ENCODE results near the gene TBC1D22B. TPM values are rescaled to one million over a fixed set of nuclear protein-coding genes. Genes with fewer than 3 reads are reported as not detected.

Gene TBC1D22B
- total RNA-seq, 1 experiment from 2014 or later, result 12.9 TPM

- H3K23me2 ChIP-seq (ENCODE audit: insufficient read length, low read depth, low read length, poor library complexity, severe bottlenecking), result peaks cover 4% of the 10 kb centered on the region
- DNase-seq, result no peak
- H4K20me1 ChIP-seq (ENCODE audit: control insufficient read depth, insufficient read depth, insufficient read length), result no peaks in the 10 kb centered on the region
- H3K4ac ChIP-seq (ENCODE audit: low read depth, low read length), result no peak overlapping the region
- H4K8ac ChIP-seq (replicated peaks; ENCODE audit: insufficient read length, low read depth, low read length), result no peak overlapping the region
- H3K23ac ChIP-seq (ENCODE audit: insufficient read length, low read depth, low read length), result no peak overlapping the region
- H2BK5ac ChIP-seq (ENCODE audit: insufficient read length, low read length), result no peak overlapping the region
- H3K14ac ChIP-seq (ENCODE audit: insufficient read depth, low read length), result no peak overlapping the region
- H3K79me1 ChIP-seq (ENCODE audit: insufficient read depth, low read depth, low read length, poor library complexity, severe bottlenecking), result no peaks in the 10 kb centered on the region
- peak overlapping the region; percentile 30 for H3K27ac ChIP-seq (ENCODE audit: insufficient read length, low read depth, low read length)
- H3K9ac ChIP-seq (ENCODE audit: extremely low read depth, insufficient read length, low read length), result peak overlapping the region; percentile 91
- H3K27ac Mint-ChIP-seq, result peak overlapping the region; percentile 23 to 98 (median 97); a peak in 5 of 7 replicates
- H4K91ac ChIP-seq (ENCODE audit: insufficient read length, low read depth, low read length), result no peak overlapping the region
- no peaks in the 10 kb centered on the region for H3K27me3 ChIP-seq (ENCODE audit: insufficient read depth, low read length)
- no peak overlapping the region for H2BK12ac ChIP-seq (ENCODE audit: insufficient read length, low read depth, low read length)
- H2BK15ac ChIP-seq (ENCODE audit: low read depth, low read length), result no peak overlapping the region
- H2AK5ac ChIP-seq (ENCODE audit: insufficient read length, low read length), result no peak overlapping the region
- H3T11ph ChIP-seq (ENCODE audit: low read length), result no peak overlapping the region
- TF ChIP-seq CTCF (conservative IDR thresholded peaks at IDR 0.05), result no peak
- no peak overlapping the region for H3K18ac ChIP-seq (ENCODE audit: insufficient read length, low read depth, low read length)
- no peak overlapping the region for H3K56ac ChIP-seq (ENCODE audit: insufficient read length, low read depth, low read length)
- H2AFZ ChIP-seq (ENCODE audit: low read length), result no peak overlapping the region
- no peak overlapping the region for H2BK20ac ChIP-seq (ENCODE audit: low read depth, low read length, poor library complexity, severe bottlenecking)
- H3K4me2 ChIP-seq (ENCODE audit: insufficient read depth, insufficient read length, low read length), result peak overlapping the region; percentile 93
- no peaks in the 10 kb centered on the region for H3K4me1 ChIP-seq (ENCODE audit: insufficient read depth, low read length)
- no peaks in the 10 kb centered on the region for H3K9me3 ChIP-seq (ENCODE audit: control insufficient read depth, low read depth, low read length)
- H4K5ac ChIP-seq (ENCODE audit: insufficient read length, low read depth, low read length), result no peak overlapping the region
- peaks cover 32 to 36% of the 10 kb centered on the region in 2 experiments for H3K4me1 Mint-ChIP-seq
- H3K4me3 Mint-ChIP-seq, result peak overlapping the region; percentile 99
- no peak overlapping the region for H2BK120ac ChIP-seq (ENCODE audit: low read depth, low read length, poor library complexity, severe bottlenecking)
- H3K9me3 Mint-ChIP-seq, result no peaks in the 10 kb centered on the region
- H3K27me3 Mint-ChIP-seq (ENCODE audit: low read depth), result peaks cover 14% of the 10 kb centered on the region
- H3K79me2 ChIP-seq (ENCODE audit: insufficient read depth, low read length), result peaks cover 11% of the 10 kb centered on the region; the same call in 1 of the 2 replicates
- H3K36me3 Mint-ChIP-seq (ENCODE audit: insufficient read depth in 1 of 3, low read depth in 3 of 3), result peaks cover 0 to 3% (median 2%) of the 10 kb centered on the region in 3 experiments; a peak in 3 of 7 replicates
- WGBS (ENCODE audit: extremely low coverage, insufficient read length, low lambda C conversion rate), result no CpG with 5 or more reads among the region's 11 CpGs
Observed at GRCh38 chr6:37258405-37259105, 983 bp downstream of the TBC1D22B start.
